K562 (cell line): ENCODE measurements around the gene ASB10. TPM values are rescaled to one million over a fixed set of nuclear protein-coding genes. Genes with fewer than 3 reads are reported as not detected.

ENCODE experiments used
- ATAC-seq: fragments of 200-7000 bp; cut with Tn5 transposase; 3 replicates; pipeline ENCODE4 v1.9.1; 2020; ENCODE audit warnings: moderate library complexity
- BruUV-seq: library from RNA; stranded (reverse); fragments of 400-500 nt; replicated peaks from 2 replicates; lab custom pipeline; 2021; lab: Mats Ljungman, UMichigan
- CTCF ChIA-PET: fragments of 300-600 bp; formaldehyde crosslinking; extraction: SDS; loops from one replicate; lab custom pipeline; 2021; ENCODE audit warnings: low intra/inter-chr PET ratio; lab: Yijun Ruan, JAX
- POLR2A ChIA-PET: fragments of 300-600, 350-650 bp; sonication (Branson Sonifier 250); formaldehyde crosslinking; extraction: SDS; loops from one replicate; lab custom pipeline; 2021; ENCODE audit warnings: antibody characterized with exemption, inconsistent platforms; lab: Yijun Ruan, JAX
- DNase-seq, 4 experiments: peaks; one replicate each; pipeline versions ENCODE4 v3.0.0 to v3.0.0-alpha.2; 2011 to 2018; ENCODE audit warnings: low spot score in 3 of 4, mixed read lengths in 3 of 4; ENCODE audit errors: extremely low read depth in 1 of 4
- FAIRE-seq: peaks from 2 replicates; lab custom pipeline; 2011; peaks lifted over from hg19 to GRCh38; lab: Jason Lieb, UNC
- H2AFZ ChIP-seq: 2 replicates; pipeline ENCODE4 v1.6.0; 2011; ENCODE audit warnings: low read depth, low read length, control low read depth, inconsistent platforms
- H3K27ac ChIP-seq: fragments of 200-600 bp; 3 replicates; pipeline ENCODE4 v1.8.0; 2011; ENCODE audit warnings: low read depth, mild to moderate bottlenecking, control low read depth, inconsistent platforms, low read length, moderate library complexity, mixed read lengths; ENCODE audit errors: extremely low read depth
- H3K27me3 ChIP-seq, 2 experiments: fragments of 300-600 bp in 1 of 2; 2 replicates in 1 of 2; 3 replicates in 1 of 2; pipeline versions ENCODE4 v1.6.0 to v1.8.0; 2011; ENCODE audit warnings: inconsistent platforms in 2 of 2, low read length in 2 of 2, mild to moderate bottlenecking in 1 of 2, mixed read lengths in 1 of 2, moderate library complexity in 1 of 2; ENCODE audit not compliant: control insufficient read depth in 2 of 2, insufficient read depth in 2 of 2
- H3K36me3 ChIP-seq: fragments of 300-600 bp; 3 replicates; pipeline ENCODE4 v1.8.0; 2011; ENCODE audit warnings: mild to moderate bottlenecking, low read length, inconsistent platforms; ENCODE audit not compliant: control insufficient read depth, insufficient read depth
- H3K4me1 ChIP-seq, 2 experiments: fragments of 200-600 bp in 1 of 2; replicated peaks in 1 of 2; 2 replicates in 1 of 2; 3 replicates in 1 of 2; pipeline versions ENCODE4 v1.5.1 to v1.8.0; 2011; ENCODE audit warnings: inconsistent platforms in 2 of 2, low read length in 2 of 2, mild to moderate bottlenecking in 1 of 2, mixed read lengths in 1 of 2, moderate library complexity in 1 of 2; ENCODE audit not compliant: control insufficient read depth in 2 of 2, insufficient read depth in 2 of 2
- H3K4me2 ChIP-seq: 2 replicates; pipeline ENCODE4 v1.6.1; 2011; ENCODE audit warnings: low read length, control low read depth, inconsistent platforms, mixed read lengths; ENCODE audit not compliant: insufficient read depth
- H3K4me3 ChIP-seq: fragments of 200-600 bp; sonication (generic), shearing (Covaris generic); 2 replicates; pipeline ENCODE4 v1.5.1; 2016; ENCODE audit warnings: control low read depth, inconsistent platforms
- H3K79me2 ChIP-seq: fragments of 200-600 bp; 3 replicates; pipeline ENCODE4 v1.8.0; 2011; ENCODE audit warnings: low read length, inconsistent platforms; ENCODE audit not compliant: control insufficient read depth, insufficient read depth
- H3K9ac ChIP-seq, 2 experiments: 2 replicates each; pipeline versions ENCODE4 v1.6.0 to v1.6.1; 2011; ENCODE audit warnings: low read depth in 2 of 2, low read length in 2 of 2, control low read depth in 1 of 2, inconsistent platforms in 1 of 2, mild to moderate bottlenecking in 1 of 2, mixed read lengths in 1 of 2; ENCODE audit not compliant: insufficient read depth in 1 of 2
- H3K9me1 ChIP-seq: one replicate; pipeline ENCODE4 v1.6.0; 2011; ENCODE audit warnings: inconsistent platforms, mild to moderate bottlenecking, low read length, moderate library complexity; ENCODE audit not compliant: control insufficient read depth, insufficient read depth
- H3K9me3 ChIP-seq: replicated peaks from 2 replicates; pipeline ENCODE4 v1.5.1; 2011; ENCODE audit warnings: low read depth, low read length, inconsistent platforms; ENCODE audit not compliant: control insufficient read depth, insufficient read depth
- H4K20me1 ChIP-seq: replicated peaks from 2 replicates; pipeline ENCODE4 v1.6.1; 2011; ENCODE audit warnings: low read length, inconsistent platforms, mixed read lengths; ENCODE audit not compliant: control insufficient read depth, insufficient read depth
- BRD9 ChIP-seq: fragments of 450-650 bp; IDR thresholded peaks from 2 replicates; pipeline ENCODE4 v1.6.1; 2018; ENCODE audit warnings: low read depth; ENCODE audit not compliant: partially characterized antibody
- CBX1 ChIP-seq: sonication (generic); IDR thresholded peaks from 2 replicates; pipeline ENCODE4 v1.6.1; 2016; ENCODE audit warnings: antibody characterized with exemption, low read depth, mild to moderate bottlenecking
- EHMT2 ChIP-seq: fragments of 450-650 bp; IDR thresholded peaks from 2 replicates; pipeline ENCODE4 v1.6.1; 2018; ENCODE audit warnings: antibody characterized with exemption
- FOXP1 ChIP-seq: sonication (generic); formaldehyde crosslinking; IDR thresholded peaks from 2 replicates; pipeline ENCODE4 v1.8.0; 2022; ENCODE audit warnings: mild to moderate bottlenecking, missing genetic modification reagents
- HNRNPUL1 ChIP-seq: fragments of 200-400 bp; formaldehyde crosslinking; IDR thresholded peaks from 2 replicates; pipeline ENCODE4 v1.6.1; 2017; ENCODE audit warnings: low read length
- KAT7 ChIP-seq: sonication (generic); formaldehyde crosslinking; IDR thresholded peaks from 2 replicates; pipeline ENCODE4 v1.8.0; 2022; ENCODE audit warnings: missing genetic modification reagents, mild to moderate bottlenecking, borderline replicate concordance
- STAT5B ChIP-seq: fragments of 250-450 bp; sonication (Bioruptor Pico); IDR thresholded peaks from 2 replicates; pipeline ENCODE4 v1.8.0; 2021; ENCODE audit warnings: mild to moderate bottlenecking, inconsistent platforms
- ZBTB34 ChIP-seq: fragments of 250-450 bp; sonication (Bioruptor Pico); IDR thresholded peaks from 2 replicates; pipeline ENCODE4 v1.8.0; 2021; ENCODE audit warnings: mild to moderate bottlenecking, moderate library complexity
- ZBTB43 ChIP-seq: sonication (generic); formaldehyde crosslinking; IDR thresholded peaks from 2 replicates; pipeline ENCODE4 v1.8.0; 2023; ENCODE audit warnings: mild to moderate bottlenecking, missing genetic modification reagents
- ZNF696 ChIP-seq: fragments of 250-450 bp; sonication (Bioruptor Pico); conservative IDR thresholded peaks from 2 replicates; pipeline ENCODE4 v1.4.0; 2020; ENCODE audit warnings: mild to moderate bottlenecking, moderate library complexity
- WGBS: fragments of 100-300 bp; shearing (Covaris generic); methylation state at CpG from one replicate; pipeline ENCODE4 v1.1.6; 2016; ENCODE audit warnings: low coverage, mixed read lengths; ENCODE audit not compliant: insufficient coverage; ENCODE audit errors: missing lambda C conversion rate; 5-methylcytosine and 5-hydroxymethylcytosine counted together
- in situ Hi-C: fragments of 300-500 bp; cut with MboI; formaldehyde crosslinking; loops from 4 replicates; pipeline ENCODE4 v1.15.0; 2018; ENCODE audit warnings: inconsistent platforms, mixed read lengths
- intact Hi-C: fragments of 100-400 bp; cut with micrococcal nuclease; formaldehyde crosslinking; loops from 2 replicates; pipeline ENCODE4 v1.14.2; 2022
- polyA plus RNA-seq, 8 experiments: library from polyadenylated mRNA; depleted of rRNA in 4 of 8; stranded (reverse) in 5 of 8; unstranded in 3 of 8; fragments of >200 nt; fragmentation: Nextera tagmentation in 2 of 8; fragmentation: Illumina TruSeq in 1 of 8; extraction: Ambion mirVana in 2 of 8; extraction: Trizol in 1 of 8; gene quantifications; 2 replicates each; pipeline versions ENCODE4 v1.2.1 to v1.2.3, GENCODE V29; 2011 to 2014; ENCODE audit warnings: inconsistent platforms in 1 of 8, missing spikeins in 1 of 8
- total RNA-seq, 7 experiments: library from RNA; depleted of rRNA in 6 of 7; stranded (reverse); fragments of >200 nt in 6 of 7; fragmentation: Illumina TruSeq in 2 of 7; extraction: Trizol in 2 of 7; gene quantifications; 2 replicates each; pipeline versions ENCODE4 v1.2.1 to v1.2.3, GENCODE V29; 2011 to 2021; ENCODE audit warnings: low replicate concordance in 1 of 7
- TF ChIP-seq, protein P1 (sequence below): fragments of 250-450 bp; sonication (Bioruptor Pico); IDR thresholded peaks from 2 replicates; pipeline ENCODE4 v1.5.0; 2021; ENCODE audit warnings: mild to moderate bottlenecking, borderline replicate concordance
- TF ChIP-seq, protein P2 (sequence below): fragments of 250-450 bp; sonication (Bioruptor Pico); IDR thresholded peaks from 2 replicates; pipeline ENCODE4 v1.5.0; 2021
- TF ChIP-seq, protein P3 (sequence below), 2 experiments: fragments of 450-650 bp; IDR thresholded peaks; 2 replicates each; pipeline ENCODE4 v1.6.1; 2016
- TF ChIP-seq, protein P4 (sequence below), 2 experiments: IDR thresholded peaks; 2 replicates each; pipeline ENCODE4 v1.6.1; 2011; ENCODE audit warnings: borderline replicate concordance in 1 of 2, control low read depth in 1 of 2, low read depth in 1 of 2, low read length in 1 of 2, mild to moderate bottlenecking in 1 of 2, mixed read lengths in 1 of 2, moderate library complexity in 1 of 2; ENCODE audit not compliant: insufficient read depth in 1 of 2, insufficient read length in 1 of 2, poor library complexity in 1 of 2, severe bottlenecking in 1 of 2; ENCODE audit errors: extremely low read depth in 1 of 2

The ASB10 gene
- total and polyA plus RNA-seq, 9 of the 15 experiments (the other 6 are each of a cell fraction or from before 2014, with no cell fraction given) = not detected

- H3K4me1 ChIP-seq = peaks cover 0 to 19% of the 10 kb centered on the region in 2 experiments; a peak in 2 of 5 replicates
- H3K79me2 ChIP-seq = no peaks in the 10 kb centered on the region
- no peak for ATAC-seq
- H3K9me1 ChIP-seq = no peaks in the 10 kb centered on the region
- 0% methylated on average over 5 of the region's 5 CpGs for WGBS
- intact Hi-C loops (no loop called here), in situ Hi-C loops (no loop called here)
- H3K9ac ChIP-seq = no peak overlapping the region
- POLR2A ChIA-PET = interaction anchor here (0.6 to 1.1 kb wide), 3 partner anchors 8 to 241 kb away, joined by 3 to 4 read pairs (median 3); no protein-coding TSS in a partner anchor
- CTCF ChIA-PET = no interaction called here
- H3K27me3 ChIP-seq = peaks cover 64 to 70% of the 10 kb centered on the region in 2 experiments
- DNase-seq = no peak
- no TSS peak for BruUV-seq
- no peak overlapping the region for H3K4me2 ChIP-seq
- FAIRE-seq = no peak
- H3K4me3 ChIP-seq = no peak overlapping the region
- no peaks in the 10 kb centered on the region; the same call in 1 of the 2 replicates for H3K9me3 ChIP-seq
- no peaks in the 10 kb centered on the region for H3K36me3 ChIP-seq
- H3K27ac ChIP-seq = no peak overlapping the region
- peaks cover 2% of the 10 kb centered on the region; the same call in 1 of the 2 replicates for H4K20me1 ChIP-seq
- H2AFZ ChIP-seq = no peak overlapping the region
- TF ChIP-seq CBX1 (no peak), EHMT2 (no peak), ZBTB43 (CRISPR knock-in tag) (no peak), ZBTB34 (no peak), STAT5B (CRISPR knock-in tag) (no peak), BRD9 (no peak), KAT7 (CRISPR knock-in tag) (no peak), FOXP1 (CRISPR knock-in tag) (no peak), ZNF696 (CRISPR knock-in tag) (no peak), HNRNPUL1 (no peak)
- TF ChIP-seq, protein P1, sequence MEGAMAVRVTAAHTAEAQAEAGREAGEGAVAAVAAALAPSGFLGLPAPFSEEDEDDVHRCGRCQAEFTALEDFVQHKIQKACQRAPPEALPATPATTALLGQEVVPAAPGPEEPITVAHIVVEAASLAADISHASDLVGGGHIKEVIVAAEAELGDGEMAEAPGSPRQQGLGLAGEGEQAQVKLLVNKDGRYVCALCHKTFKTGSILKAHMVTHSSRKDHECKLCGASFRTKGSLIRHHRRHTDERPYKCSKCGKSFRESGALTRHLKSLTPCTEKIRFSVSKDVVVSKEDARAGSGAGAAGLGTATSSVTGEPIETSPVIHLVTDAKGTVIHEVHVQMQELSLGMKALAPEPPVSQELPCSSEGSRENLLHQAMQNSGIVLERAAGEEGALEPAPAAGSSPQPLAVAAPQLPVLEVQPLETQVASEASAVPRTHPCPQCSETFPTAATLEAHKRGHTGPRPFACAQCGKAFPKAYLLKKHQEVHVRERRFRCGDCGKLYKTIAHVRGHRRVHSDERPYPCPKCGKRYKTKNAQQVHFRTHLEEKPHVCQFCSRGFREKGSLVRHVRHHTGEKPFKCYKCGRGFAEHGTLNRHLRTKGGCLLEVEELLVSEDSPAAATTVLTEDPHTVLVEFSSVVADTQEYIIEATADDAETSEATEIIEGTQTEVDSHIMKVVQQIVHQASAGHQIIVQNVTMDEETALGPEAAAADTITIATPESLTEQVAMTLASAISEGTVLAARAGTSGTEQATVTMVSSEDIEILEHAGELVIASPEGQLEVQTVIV (CRISPR knock-in tag) = no peak
- TF ChIP-seq, protein P2, sequence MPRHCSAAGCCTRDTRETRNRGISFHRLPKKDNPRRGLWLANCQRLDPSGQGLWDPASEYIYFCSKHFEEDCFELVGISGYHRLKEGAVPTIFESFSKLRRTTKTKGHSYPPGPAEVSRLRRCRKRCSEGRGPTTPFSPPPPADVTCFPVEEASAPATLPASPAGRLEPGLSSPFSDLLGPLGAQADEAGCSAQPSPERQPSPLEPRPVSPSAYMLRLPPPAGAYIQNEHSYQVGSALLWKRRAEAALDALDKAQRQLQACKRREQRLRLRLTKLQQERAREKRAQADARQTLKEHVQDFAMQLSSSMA (CRISPR knock-in tag) = no peak
- TF ChIP-seq, protein P3, sequence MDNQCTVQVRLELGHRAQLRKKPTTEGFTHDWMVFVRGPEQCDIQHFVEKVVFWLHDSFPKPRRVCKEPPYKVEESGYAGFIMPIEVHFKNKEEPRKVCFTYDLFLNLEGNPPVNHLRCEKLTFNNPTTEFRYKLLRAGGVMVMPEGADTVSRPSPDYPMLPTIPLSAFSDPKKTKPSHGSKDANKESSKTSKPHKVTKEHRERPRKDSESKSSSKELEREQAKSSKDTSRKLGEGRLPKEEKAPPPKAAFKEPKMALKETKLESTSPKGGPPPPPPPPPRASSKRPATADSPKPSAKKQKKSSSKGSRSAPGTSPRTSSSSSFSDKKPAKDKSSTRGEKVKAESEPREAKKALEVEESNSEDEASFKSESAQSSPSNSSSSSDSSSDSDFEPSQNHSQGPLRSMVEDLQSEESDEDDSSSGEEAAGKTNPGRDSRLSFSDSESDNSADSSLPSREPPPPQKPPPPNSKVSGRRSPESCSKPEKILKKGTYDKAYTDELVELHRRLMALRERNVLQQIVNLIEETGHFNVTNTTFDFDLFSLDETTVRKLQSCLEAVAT (IDR thresholded peaks at IDR 0.05) = no peak
- TF ChIP-seq, protein P4, sequence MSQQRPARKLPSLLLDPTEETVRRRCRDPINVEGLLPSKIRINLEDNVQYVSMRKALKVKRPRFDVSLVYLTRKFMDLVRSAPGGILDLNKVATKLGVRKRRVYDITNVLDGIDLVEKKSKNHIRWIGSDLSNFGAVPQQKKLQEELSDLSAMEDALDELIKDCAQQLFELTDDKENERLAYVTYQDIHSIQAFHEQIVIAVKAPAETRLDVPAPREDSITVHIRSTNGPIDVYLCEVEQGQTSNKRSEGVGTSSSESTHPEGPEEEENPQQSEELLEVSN (IDR thresholded peaks at IDR 0.05; ENCODE audit: borderline replicate concordance in 1 of 2, extremely low read depth in 1 of 2, insufficient read depth in 1 of 2, insufficient read length in 1 of 2, low read depth in 1 of 2, low read length in 1 of 2, poor library complexity in 1 of 2, severe bottlenecking in 1 of 2) = no peak
Observed at GRCh38 chr7:151188252-151188542, 1.1 kb upstream of the ASB10 start.
